Hypothalamus (tissue), 51 donors: ENCODE measurements around the gene FNIP2.
A peak's percentile ranks its signal among the peaks of the same experiment; 100 is the strongest.

ENCODE experiments used
- DNase-seq, 51 donors: peaks; one replicate each; lab custom pipeline; 2025; lab: John Stamatoyannopoulos, UW

Gene FNIP2

DNA sequence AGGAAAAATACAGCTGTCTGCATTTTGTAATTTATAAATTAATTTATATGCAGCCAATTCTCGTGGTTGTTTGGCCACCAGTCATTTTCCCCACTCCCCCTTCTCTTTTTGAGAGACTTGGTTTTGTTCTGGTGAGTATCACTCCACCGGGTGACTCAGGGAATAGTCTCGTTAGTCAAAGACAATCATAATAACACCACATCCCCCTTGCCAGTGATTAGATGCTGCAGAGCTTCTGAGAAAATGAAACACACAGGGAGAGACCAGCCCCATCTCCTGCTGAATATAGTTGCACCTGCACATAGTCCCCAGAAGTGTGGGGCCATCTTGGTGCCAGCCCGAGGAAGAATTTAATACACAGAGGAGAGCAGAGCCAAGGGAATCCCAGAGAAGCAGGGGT is 8.0 kb upstream of the FNIP2 start:
- no peak for DNase-seq

- DNase-seq = no peak
These were observed 6.3 kb upstream of the FNIP2 start for GRCh38 chr4:158762553-158762952.

DNA sequence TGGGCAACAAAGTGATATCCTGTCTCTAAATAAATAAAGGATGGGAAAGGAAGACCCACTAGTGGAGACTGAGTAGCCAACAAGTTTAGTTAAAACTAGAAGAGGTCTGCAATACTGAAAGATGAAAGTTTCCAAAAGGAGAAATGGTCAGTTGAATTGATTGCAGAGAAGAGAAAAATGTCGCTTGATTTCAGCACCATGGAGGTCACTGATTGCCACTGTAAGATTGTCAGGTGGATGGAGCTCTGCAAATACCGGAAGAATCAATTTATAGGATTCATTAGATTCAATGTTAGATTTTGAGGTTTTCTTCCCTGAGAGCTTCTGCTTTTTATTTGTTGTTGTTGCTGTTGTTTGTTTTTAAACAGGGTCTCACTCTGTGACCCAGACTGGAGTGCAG is 5.4 kb upstream of the FNIP2 start:
- no peak for DNase-seq

DNA sequence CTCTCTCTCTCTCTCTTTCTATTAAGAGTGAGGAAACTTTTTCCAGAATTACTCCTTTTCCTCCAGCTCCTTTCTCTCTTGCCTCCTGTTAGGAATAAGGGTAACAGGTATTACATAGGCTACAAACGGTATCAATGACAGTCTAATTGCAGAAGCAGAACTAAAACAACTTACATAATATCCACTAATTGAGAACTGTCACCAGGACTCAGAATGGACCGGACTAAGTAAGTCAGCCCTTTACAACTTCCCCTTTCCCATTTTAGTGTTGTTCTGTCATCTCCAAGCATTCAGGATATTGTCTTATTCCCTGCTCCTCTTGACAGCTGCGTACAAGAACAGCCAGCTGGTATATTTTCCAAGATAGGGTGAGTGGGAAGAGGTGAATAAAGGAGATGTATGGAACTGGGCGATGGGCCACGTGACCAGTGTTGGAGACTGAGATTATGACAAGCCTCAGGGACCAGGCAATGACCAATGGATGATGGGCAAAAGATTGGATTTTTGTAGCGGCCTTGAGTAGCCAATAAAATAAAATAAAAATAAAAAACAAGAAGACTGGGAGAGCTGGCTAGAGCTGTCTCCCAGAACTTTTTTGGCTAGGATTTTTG is 2.3 kb upstream of the FNIP2 start:
- DNase-seq = no peak

DNA sequence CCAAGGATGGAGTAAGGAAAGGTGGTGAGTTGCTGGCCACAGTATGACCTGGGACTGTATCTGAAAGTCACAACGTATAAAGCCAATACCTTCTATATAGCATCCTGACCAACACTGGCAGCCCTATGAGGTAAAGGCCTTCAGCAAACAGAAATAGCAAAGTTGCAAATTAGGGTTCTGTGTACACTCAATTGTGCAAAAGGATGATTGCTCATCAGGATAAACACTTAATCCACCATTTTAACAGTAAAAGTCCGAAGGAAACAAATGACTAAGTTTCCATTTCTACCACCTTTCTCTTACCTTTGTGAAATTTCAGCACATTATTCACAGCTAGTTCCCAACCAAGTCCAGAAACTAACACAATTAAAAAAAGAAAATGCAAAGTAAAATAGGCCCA is 1.4 kb upstream of the FNIP2 start:
- no peak for DNase-seq

DNA sequence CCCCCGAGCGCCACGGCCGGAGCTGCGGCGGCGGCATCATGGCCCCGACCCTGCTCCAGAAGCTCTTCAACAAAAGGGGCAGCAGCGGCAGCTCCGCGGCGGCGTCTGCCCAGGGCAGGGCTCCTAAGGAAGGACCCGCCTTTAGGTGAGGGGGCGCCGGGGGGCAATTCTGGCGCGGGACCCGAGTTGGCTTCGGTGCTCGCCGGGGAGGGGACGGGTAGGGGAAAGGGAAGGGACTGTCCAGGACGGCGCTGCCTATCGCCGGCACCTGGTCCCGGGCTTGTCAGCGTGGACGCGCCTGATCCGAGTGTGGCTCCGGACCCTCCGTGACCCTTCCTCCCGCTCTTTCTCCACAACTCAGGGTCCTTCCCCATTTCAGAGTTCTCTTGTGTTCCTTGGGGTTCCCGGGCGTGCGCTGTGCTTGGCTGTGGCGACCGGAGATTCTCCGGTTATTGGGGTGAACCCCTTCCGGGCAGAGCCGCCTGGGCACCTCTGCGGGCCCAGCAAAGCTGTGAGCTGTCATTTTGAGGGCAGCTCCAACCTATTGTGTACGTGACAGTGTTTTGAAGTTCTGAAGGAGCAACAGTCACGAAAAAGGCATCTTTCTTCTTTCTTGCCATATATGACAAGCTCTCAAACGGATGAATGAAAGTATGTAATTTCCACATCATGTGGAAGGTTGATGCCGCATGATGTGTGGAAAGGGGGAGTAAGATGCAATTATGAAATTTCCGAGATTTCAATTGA is 522 bp downstream of the FNIP2 start:
- DNase-seq = peak in 41 of 51 donors; percentile 5 to 81 (median 45)

DNA sequence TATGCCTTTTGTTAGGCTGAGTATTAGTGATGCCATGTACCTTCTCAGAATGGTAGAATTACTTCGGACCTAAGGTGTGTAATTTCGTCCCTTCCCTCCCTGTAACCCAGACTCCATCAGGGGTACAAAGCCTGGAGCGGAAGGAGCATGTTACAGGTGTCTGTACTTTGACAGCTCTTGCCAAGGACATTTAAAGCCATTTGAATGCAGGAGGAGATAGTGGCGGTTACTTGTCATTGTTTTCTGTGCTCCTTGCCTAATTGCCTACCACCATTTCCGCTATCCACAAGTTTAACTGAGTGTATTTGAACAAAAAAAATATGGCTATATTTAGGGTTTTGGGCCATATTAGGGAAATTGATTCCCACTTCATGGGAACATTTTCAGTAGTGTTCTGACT is 1.8 kb downstream of the FNIP2 start:
- no peak for DNase-seq

DNA sequence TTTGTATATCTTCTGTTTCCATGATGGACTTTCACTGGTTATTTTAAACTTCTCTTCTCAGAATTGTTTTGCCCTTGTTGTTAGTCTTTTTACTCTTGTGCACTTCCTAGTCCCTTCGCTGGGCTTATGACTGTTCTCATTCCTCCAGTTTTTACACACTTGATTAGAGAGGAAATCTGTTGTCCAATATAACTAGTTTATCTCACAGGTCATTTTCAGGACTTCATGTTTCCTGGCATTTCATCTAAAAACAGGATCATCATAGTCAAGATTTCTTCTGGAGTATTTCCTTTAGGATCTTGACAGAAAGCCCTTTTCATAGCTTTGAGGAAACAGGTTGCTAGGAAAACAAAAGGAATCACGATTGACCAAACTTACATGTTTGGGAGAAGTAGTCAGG is 3.0 kb downstream of the FNIP2 start:
- no peak for DNase-seq

- DNase-seq = peak in 33 of 51 donors; percentile 2 to 87 (median 30)
These were observed 6.3 kb downstream of the FNIP2 start for GRCh38 chr4:158775091-158775651.

DNA sequence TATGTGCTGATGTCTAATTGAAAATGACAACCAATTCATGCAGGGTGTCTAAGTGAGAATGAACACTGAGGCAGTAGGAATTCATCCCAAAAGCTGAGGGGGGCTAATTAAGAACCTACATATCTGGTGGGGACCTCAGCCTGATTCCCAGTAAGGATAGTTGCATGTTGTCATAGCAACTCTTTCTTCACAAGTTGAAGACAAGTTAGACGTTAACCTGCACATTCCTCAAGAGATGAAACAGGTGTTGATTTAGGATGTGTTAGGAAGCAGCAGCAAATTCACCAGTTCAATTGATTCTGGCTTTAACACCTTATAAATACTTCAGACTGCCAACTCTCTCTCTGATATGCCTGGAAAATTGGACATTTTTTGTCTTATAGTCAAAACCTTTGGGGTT is 7.3 kb downstream of the FNIP2 start:
- no peak for DNase-seq

DNA sequence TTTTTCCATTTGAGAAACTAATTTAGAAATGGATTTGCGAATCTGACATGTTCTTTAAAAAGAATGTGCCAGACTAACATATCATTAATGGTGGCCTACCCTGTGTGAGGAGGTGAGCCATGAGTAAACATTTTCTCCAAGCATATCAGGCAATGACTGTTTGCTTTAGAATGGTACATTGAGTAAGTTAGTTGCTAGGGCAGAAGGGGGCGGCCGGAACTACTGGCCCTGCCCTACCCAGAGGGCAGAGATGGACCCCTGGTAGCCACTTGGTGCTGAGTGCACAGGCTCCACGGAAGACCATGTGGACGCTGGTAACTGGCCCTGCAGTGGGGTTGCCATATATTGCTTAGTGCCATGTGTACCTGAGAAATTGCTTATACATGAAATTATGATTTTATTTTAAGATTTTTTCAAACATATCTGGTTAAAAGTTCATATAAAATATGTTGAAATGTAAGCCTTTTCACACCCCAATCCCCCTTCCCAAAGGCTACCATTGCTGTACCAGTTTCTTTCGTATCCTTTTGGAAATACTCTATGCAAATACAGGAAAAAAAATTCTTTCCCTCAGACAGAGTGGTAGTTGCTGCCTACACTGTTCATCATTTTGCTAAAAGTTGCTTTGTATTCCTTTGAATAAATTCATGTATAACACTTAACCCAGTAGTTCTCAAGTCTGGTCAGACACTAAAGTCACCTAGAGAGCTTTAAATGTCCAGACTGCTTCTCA is 8.8 kb downstream of the FNIP2 start:
- no peak for DNase-seq

GRCh38 chr4:158778156-158778711 is 9.4 kb downstream of the FNIP2 start:
- DNase-seq = no peak

- no peak for DNase-seq
These were observed 9.9 kb downstream of the FNIP2 start for GRCh38 chr4:158778712-158779111.

DNA sequence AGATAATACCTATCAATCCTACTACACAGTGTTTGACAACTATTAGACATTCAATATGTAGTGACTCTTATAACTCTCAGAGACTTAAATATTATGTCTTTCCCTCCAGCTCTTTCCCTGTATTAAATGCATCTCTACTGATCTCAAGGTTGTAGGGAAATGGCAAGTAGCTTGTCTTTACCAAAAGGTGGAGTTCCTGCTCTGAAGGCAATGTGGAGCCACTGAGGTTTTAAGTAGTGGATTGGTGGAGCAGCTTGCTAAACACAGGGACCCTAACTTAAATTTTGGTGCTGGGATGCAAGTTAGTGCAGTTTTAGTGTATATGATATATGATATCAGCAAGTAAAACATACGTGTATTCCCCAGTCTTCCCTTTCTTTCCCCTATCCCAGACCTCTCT is 13.1 kb downstream of the FNIP2 start:
- no peak for DNase-seq

DNA sequence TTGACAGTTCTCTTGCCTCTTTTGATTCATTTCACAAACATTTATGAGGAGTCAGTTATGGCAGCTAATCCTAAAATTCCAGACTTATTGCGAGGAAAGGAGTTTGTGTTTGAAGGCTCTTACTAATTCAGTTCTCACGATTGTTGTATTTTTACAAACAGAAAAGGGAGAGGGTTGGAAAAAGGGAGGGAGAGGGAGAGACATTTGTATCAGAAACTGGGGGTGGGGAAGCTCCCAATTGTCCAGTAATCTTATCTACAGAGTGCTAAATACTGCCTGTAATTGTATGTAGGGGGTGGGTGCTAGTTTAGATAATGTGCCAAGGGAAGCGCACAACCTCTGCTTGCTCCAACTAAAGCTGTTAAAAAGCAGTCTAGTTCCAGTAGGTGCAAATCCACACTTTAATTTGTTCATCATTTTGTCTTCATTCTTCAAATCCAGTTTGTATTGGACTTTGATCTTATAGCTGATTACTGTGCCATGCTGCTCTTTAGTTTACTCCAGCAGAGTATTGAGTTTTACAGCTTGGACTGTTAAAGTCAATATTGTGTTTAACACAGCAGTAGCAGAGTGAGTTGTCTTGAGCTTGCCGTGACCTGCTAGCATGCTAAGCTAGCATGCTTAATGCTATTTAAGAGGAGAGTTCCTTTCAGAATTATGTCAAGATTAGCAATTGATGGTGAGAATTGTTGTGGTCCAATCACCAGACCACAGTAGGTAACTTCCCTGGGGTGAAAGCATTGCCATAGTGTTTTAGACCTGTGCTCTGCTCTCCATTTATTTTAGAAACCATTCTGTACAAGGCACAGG is 13.9 kb downstream of the FNIP2 start:
- no peak for DNase-seq

- DNase-seq = no peak
These were observed 15.0 kb downstream of the FNIP2 start for GRCh38 chr4:158783785-158784184.

DNA sequence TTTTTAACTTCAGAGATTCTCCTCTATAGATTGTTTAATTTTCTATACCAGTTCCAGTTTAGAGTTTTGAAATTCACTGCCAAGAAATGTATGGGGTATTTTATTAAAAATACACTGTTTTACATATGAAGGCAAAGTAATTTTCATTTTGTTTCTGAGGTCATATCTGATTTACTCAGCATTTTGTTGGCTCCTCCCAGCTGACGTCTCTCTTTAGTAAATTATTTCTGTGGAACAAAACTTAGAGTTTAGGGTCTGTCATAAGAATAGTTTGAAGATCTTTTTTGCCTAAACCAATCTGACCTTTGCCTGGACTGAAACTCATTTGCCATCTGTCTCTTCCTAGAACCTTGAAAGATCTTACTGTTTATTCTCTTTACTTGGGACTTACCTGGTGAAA is 16.9 kb downstream of the FNIP2 start:
- DNase-seq = no peak

GRCh38 chr4:158786121-158786601 is 17.3 kb downstream of the FNIP2 start:
- no peak for DNase-seq

DNA sequence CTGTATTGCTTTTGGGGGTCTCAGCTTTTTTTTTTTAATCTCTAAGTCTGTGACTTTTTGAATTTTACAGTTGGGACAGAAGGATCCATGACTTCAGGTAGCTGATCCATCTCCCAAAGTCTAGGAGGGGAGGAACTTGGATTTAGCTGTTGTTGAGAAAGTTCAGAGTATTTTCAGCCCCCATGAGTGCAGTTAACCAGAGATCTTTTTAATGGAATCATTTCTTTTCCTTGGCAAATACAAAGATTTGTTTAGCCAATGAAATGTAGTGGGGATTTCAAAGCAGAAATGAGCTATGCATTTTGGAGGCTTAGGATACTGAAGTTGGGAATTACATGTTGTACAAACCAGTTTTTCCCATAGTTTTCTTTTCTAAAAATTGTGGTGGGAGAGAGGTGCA is 18.1 kb downstream of the FNIP2 start:
- DNase-seq = no peak
